HFF-Myc (cell line): ENCODE results near the gene ASB6.

Source experiments
- DNase-seq: peaks from one replicate; pipeline ENCODE4 v3.0.0-alpha.2; 2011; ENCODE audit warnings: low read depth; ENCODE audit errors: extremely low read depth
- H3K4me3 ChIP-seq: replicated peaks from 2 replicates; pipeline ENCODE4 v1.5.1; 2011; ENCODE audit warnings: low read depth, mild to moderate bottlenecking, control low read depth, low read length
- CTCF ChIP-seq: IDR thresholded peaks from 2 replicates; pipeline ENCODE4 v1.5.1; 2012; ENCODE audit warnings: mild to moderate bottlenecking, low read depth, low read length, control low read depth; ENCODE audit errors: missing control alignments

ASB6 gene

GRCh38 chr9:129675620-129676019 lies 33.7 kb upstream of the ASB6 start:
- H3K4me3 ChIP-seq: no peak overlapping the region
- no peak for DNase-seq
- no peak for TF ChIP-seq CTCF

- no peak for TF ChIP-seq CTCF
- no peak for DNase-seq
- no peak overlapping the region for H3K4me3 ChIP-seq
These were observed 32.3 kb upstream of the ASB6 start for GRCh38 chr9:129674229-129674628.

GRCh38 chr9:129673602-129674001 lies 31.7 kb upstream of the ASB6 start:
- no peak for DNase-seq
- no peak for TF ChIP-seq CTCF
- no peak overlapping the region for H3K4me3 ChIP-seq

GRCh38 chr9:129672702-129673101 lies 30.8 kb upstream of the ASB6 start:
- TF ChIP-seq CTCF: no peak
- no peak for DNase-seq

GRCh38 chr9:129671519-129671918 lies 29.6 kb upstream of the ASB6 start:
- TF ChIP-seq CTCF: no peak
- H3K4me3 ChIP-seq: no peak overlapping the region
- no peak for DNase-seq

More at GRCh38 chr9:129672702-129673101, 30.8 kb upstream of the ASB6 start:
- no peak overlapping the region for H3K4me3 ChIP-seq

GRCh38 chr9:129671065-129671464 lies 29.1 kb upstream of the ASB6 start:
- DNase-seq: no peak
- TF ChIP-seq CTCF: no peak
- H3K4me3 ChIP-seq: no peak overlapping the region

GRCh38 chr9:129669946-129670345 lies 28.0 kb upstream of the ASB6 start:
- TF ChIP-seq CTCF: no peak
- DNase-seq: no peak
- H3K4me3 ChIP-seq: no peak overlapping the region
